Nephron (organoid): ENCODE results near the gene RADIL.

Source experiments
- H3K27ac Mint-ChIP-seq, 3 experiments: 2 replicates each; pipeline ENCODE4 v1.8.0; 2020; ENCODE audit warnings: mixed read lengths in 3 of 3, mild to moderate bottlenecking in 2 of 3, moderate library complexity in 1 of 3
- H3K27me3 Mint-ChIP-seq: 2 replicates; pipeline ENCODE4 v1.8.0; 2021; ENCODE audit warnings: low read depth, mild to moderate bottlenecking, moderate library complexity, mixed read lengths
- H3K36me3 Mint-ChIP-seq: 2 replicates; pipeline ENCODE4 v1.8.0; 2020; ENCODE audit warnings: low read depth, mixed read lengths
- H3K4me1 Mint-ChIP-seq: 2 replicates; pipeline ENCODE4 v1.8.0; 2020; ENCODE audit warnings: mixed read lengths
- H3K4me3 Mint-ChIP-seq, 3 experiments: 2 replicates each; pipeline ENCODE4 v1.8.0; 2020; ENCODE audit warnings: mild to moderate bottlenecking in 3 of 3, mixed read lengths in 3 of 3, moderate library complexity in 2 of 3
- H3K9me3 Mint-ChIP-seq: 2 replicates; pipeline ENCODE4 v1.8.0; 2020; ENCODE audit warnings: mixed read lengths
- CTCF ChIP-seq, 3 experiments: fragments of 200-600 bp; sonication (generic); IDR thresholded peaks; one replicate each; pipeline ENCODE4 v1.5.0; 2021; ENCODE audit warnings: antibody characterized with exemption in 3 of 3; ENCODE audit not compliant: unreplicated experiment in 3 of 3

The RADIL gene

GRCh38 chr7:4768597-4769569 lies 114.6 kb downstream of the RADIL start:
- peaks cover 11% of the 10 kb centered on the region for H3K4me1 Mint-ChIP-seq
- no peak overlapping the region for H3K27ac Mint-ChIP-seq
- H3K36me3 Mint-ChIP-seq = peaks cover 29% of the 10 kb centered on the region
- no peaks in the 10 kb centered on the region for H3K9me3 Mint-ChIP-seq
- no peaks in the 10 kb centered on the region for H3K27me3 Mint-ChIP-seq
- TF ChIP-seq CTCF (IDR thresholded peaks at IDR 0.05; ENCODE audit: unreplicated experiment in 3 of 3) = no peak
- no peak overlapping the region for H3K4me3 Mint-ChIP-seq

- H3K9me3 Mint-ChIP-seq = no peaks in the 10 kb centered on the region
- H3K27ac Mint-ChIP-seq = no peak overlapping the region
- no peak overlapping the region for H3K4me3 Mint-ChIP-seq
- H3K4me1 Mint-ChIP-seq = peaks cover 11% of the 10 kb centered on the region
- H3K36me3 Mint-ChIP-seq = peaks cover 40% of the 10 kb centered on the region
- no peaks in the 10 kb centered on the region for H3K27me3 Mint-ChIP-seq
- no peak for TF ChIP-seq CTCF (IDR thresholded peaks at IDR 0.05; ENCODE audit: unreplicated experiment in 3 of 3)
Observed at GRCh38 chr7:4766666-4767519, 116.6 kb downstream of the RADIL start.

GRCh38 chr7:4765776-4766490 lies 117.6 kb downstream of the RADIL start:
- Mint-ChIP-seq H3K4me3 (no peak overlapping the region), H3K27ac (no peak overlapping the region), H3K4me1 (peaks cover 11% of the 10 kb centered on the region), H3K36me3 (peaks cover 43% of the 10 kb centered on the region), H3K9me3 (no peaks in the 10 kb centered on the region), H3K27me3 (no peaks in the 10 kb centered on the region)
- TF ChIP-seq CTCF (IDR thresholded peaks at IDR 0.05; ENCODE audit: unreplicated experiment in 3 of 3) = peak in 1 of 3 experiments; percentile 12

GRCh38 chr7:4764402-4765007 lies 119.0 kb downstream of the RADIL start:
- H3K27ac Mint-ChIP-seq = no peak overlapping the region
- no peak for TF ChIP-seq CTCF (IDR thresholded peaks at IDR 0.05; ENCODE audit: unreplicated experiment in 3 of 3)
- peaks cover 7% of the 10 kb centered on the region for H3K4me1 Mint-ChIP-seq
- H3K27me3 Mint-ChIP-seq = no peaks in the 10 kb centered on the region
- H3K4me3 Mint-ChIP-seq = no peak overlapping the region
- H3K9me3 Mint-ChIP-seq = no peaks in the 10 kb centered on the region
- H3K36me3 Mint-ChIP-seq = peaks cover 42% of the 10 kb centered on the region

- Mint-ChIP-seq H3K27ac (no peak overlapping the region), H3K36me3 (peaks cover 42% of the 10 kb centered on the region), H3K4me1 (peaks cover 1% of the 10 kb centered on the region), H3K4me3 (no peak overlapping the region), H3K9me3 (no peaks in the 10 kb centered on the region), H3K27me3 (no peaks in the 10 kb centered on the region)
- TF ChIP-seq CTCF (IDR thresholded peaks at IDR 0.05; ENCODE audit: unreplicated experiment in 3 of 3) = no peak
Observed at GRCh38 chr7:4763794-4764185, 119.7 kb downstream of the RADIL start.
